Fibroblast of villous mesenchyme (primary cell): Measurements from ENCODE around the gene ATP2C2. TPM values are rescaled to one million over a fixed set of nuclear protein-coding genes. Genes with fewer than 3 reads are reported as not detected.
"Not testable (repeated sequence)": the region's sequence is repeated elsewhere in the genome, so short reads cannot be mapped to it uniquely, and the experiment has no call there.

ENCODE experiments used
- DNase-seq: peaks from one replicate; pipeline ENCODE4 v3.0.0-alpha.2; 2010; ENCODE audit warnings: low read depth
- H3K4me3 ChIP-seq: 2 replicates; pipeline ENCODE4 v1.5.1; 2011; ENCODE audit warnings: low read depth, mild to moderate bottlenecking, low read length
- CTCF ChIP-seq: IDR thresholded peaks from 2 replicates; pipeline ENCODE4 v1.5.1; 2012; ENCODE audit warnings: low read depth, mild to moderate bottlenecking, low read length; ENCODE audit not compliant: insufficient read depth
- total RNA-seq: library from RNA; depleted of rRNA; stranded (reverse); fragments of >200 nt; gene quantifications from 2 replicates; pipeline ENCODE4 v1.2.3, GENCODE V29; 2012

ATP2C2 gene
- total RNA-seq, 1 donor: not detected

DNA sequence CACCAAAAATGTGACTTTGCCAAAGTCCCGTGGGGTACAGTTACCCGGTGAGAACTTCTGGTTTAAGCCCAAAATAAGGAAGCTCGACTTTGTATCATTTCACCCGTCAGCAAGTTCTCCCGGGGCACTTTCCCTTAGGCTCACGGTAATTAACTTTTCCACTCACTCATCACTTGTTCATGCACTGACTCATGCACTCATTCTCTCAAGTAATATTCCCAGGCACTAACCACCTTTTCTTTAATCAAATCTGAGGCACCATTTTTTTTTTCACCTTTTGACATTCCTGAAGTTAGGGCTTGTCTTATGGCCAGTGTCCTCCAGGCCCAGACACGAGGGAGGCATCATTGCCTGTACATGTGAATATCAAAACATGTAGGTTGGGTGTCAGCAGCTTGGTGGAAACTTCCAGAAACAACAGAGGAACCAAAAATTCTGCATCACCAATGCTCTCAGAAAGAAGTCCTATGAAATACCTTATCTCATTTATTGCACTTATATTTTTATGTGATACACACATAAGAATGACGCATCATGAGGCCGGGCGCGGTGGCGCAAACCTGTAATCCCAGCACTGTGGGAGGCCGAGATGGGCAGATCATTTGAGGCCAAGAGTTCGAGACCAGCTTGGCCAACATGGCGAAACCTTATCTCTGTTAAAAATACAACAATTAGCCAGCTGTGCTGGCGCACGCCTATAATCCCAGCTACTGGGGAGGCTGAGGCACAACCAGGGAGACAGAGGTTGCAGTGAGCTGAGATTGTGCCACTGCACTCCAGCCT is 36.1 kb upstream of the ATP2C2 start:
- no peak for DNase-seq
- no peak for TF ChIP-seq CTCF
- H3K4me3 ChIP-seq: no peak overlapping the region

DNA sequence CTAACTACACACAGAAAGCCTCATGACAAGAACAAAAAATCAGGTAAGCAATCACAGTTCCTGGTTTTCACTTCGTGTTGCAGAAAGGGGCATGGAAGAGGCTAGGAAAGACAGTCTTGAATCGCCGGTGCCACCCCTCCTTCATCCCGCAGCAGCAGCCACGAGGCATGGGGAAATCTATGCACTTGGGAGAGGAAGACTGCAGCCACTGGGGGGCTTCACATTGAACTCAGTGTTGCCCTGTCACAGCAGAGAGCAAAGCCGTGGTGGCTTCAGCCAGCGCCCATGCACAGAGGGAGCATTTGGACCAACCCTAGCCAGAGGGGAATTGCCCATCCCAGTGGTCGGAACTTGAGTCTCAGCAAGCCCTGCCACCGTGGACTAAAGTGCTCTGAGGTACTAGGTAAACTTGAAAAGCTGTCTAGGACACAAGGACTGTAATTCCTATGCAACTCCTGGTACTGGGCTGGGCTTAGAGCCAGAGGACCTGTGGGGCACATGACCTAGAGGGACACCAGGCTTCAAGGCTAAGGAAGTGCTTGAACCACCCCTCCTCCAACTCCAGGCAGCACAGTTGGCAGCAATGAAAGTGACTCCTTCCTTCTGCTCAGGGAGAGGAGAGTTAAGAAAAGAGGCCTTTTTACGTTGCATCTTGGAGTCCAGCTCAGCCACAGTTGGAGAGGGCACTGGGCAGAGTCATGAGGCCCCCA is 35.2 kb upstream of the ATP2C2 start:
- H3K4me3 ChIP-seq: no peak overlapping the region
- no peak for TF ChIP-seq CTCF
- DNase-seq: no peak

GRCh38 chr16:84334058-84334457 is 34.3 kb upstream of the ATP2C2 start:
- TF ChIP-seq CTCF: no peak
- DNase-seq: no peak
- H3K4me3 ChIP-seq: no peak overlapping the region

GRCh38 chr16:84334482-84334881 is 33.9 kb upstream of the ATP2C2 start:
- no peak overlapping the region for H3K4me3 ChIP-seq
- DNase-seq: no peak
- TF ChIP-seq CTCF: no peak

- H3K4me3 ChIP-seq, DNase-seq: not testable (repeated sequence)
These were observed 31.1 kb upstream of the ATP2C2 start for GRCh38 chr16:84337236-84337635.

GRCh38 chr16:84339311-84339710 is 29.0 kb upstream of the ATP2C2 start:
- DNase-seq: no peak
- TF ChIP-seq CTCF: no peak
- no peak overlapping the region for H3K4me3 ChIP-seq

DNA sequence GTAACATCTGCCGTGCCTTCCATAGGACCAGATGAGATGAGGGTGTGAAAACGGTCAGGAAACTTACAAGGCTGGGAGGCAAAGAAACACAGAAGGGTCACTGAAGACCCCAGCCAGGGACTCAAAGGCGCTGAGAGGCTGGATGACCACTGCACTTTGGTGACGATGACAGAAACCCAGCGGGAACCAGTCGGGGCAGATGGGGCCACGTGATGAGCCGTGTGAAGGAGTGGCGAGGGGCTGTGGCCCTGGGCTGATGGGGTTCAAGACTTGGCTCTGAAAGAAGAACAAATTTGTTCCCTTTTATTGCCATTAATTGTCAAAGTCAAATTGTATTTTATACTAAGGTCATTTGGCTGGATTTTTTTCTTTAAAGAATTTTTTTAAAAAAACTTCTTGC is 28.6 kb upstream of the ATP2C2 start:
- H3K4me3 ChIP-seq: no peak overlapping the region
- no peak for TF ChIP-seq CTCF
- no peak for DNase-seq
